K562 treated with DMSO at 1 percent for 12 hours (cell line): ENCODE data around the gene KRT27. TPM values are rescaled to one million over a fixed set of nuclear protein-coding genes. Genes with fewer than 3 reads are reported as not detected.

Experiments
- total RNA-seq: library from RNA; unstranded; fragments of 300-600 nt; gene quantifications from 2 replicates; pipeline ENCODE4 v1.2.3, GENCODE V29; 2022; ENCODE audit not compliant: insufficient read depth

KRT27 gene, protein sequence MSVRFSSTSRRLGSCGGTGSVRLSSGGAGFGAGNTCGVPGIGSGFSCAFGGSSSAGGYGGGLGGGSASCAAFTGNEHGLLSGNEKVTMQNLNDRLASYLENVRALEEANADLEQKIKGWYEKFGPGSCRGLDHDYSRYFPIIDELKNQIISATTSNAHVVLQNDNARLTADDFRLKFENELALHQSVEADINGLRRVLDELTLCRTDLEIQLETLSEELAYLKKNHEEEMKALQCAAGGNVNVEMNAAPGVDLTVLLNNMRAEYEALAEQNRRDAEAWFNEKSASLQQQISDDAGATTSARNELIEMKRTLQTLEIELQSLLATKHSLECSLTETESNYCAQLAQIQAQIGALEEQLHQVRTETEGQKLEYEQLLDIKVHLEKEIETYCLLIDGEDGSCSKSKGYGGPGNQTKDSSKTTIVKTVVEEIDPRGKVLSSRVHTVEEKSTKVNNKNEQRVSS
- total RNA-seq: not detected in 2 replicates

DNA sequence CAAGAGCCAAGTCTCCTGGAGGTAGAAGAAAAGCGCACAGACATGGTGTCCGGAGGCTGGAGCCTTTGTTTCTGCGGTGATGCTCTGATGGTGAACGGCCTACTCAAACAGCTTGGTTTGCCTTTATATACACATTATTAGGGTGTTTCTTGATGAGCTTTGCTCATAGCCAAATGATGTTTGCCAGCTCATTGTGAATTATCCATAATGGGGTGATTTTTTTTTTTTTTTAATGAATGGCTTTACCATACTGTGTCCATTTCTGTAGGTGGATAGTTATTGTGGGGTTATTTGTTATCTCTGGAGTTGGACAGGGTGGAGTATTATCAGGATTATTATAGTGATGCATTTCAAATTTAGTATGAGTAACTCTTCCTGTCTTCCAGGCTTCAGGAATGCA lies at the start of gene KRT27:
KRT27 (minus strand) TSS at position 101 of the 400 bp plus-strand sequence; CDS start at position 44, 57 bp downstream.

DNA sequence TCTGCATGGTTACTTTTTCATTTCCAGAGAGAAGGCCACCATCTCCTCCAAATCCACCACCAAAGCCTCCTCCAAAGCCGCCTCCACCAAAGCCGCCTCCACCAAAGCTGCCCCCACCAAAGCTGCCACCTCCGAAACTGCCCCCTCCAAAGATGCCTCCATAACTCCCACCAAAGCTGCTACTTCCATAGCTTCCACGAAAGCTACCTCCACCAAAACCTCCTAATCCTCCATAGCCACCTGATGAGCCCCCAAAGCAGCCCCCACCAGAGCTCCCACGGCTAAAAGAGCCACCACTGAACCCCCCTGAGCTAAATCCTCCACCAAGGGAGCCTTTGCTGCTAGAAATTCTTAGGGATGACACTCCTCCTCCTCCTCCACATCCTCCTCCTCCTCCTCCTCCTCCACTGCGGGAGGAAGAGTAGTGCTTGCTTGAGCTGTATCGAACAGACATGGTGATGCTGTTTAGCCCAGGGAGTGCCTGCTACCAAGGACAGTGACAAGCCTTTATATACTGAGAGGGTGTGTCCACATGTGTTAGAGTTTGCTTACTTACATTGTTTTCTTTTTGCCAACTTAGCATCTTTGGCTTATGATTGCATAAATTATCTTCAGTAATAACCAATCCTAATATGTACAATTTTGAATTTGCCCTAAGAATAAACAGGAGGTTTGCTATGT lies 39.9 kb upstream of the KRT27 start, which contains the start of gene KRT10:
KRT10 (minus strand) TSS at position 483 of the 681 bp plus-strand sequence; CDS start at position 454, 29 bp downstream.

DNA sequence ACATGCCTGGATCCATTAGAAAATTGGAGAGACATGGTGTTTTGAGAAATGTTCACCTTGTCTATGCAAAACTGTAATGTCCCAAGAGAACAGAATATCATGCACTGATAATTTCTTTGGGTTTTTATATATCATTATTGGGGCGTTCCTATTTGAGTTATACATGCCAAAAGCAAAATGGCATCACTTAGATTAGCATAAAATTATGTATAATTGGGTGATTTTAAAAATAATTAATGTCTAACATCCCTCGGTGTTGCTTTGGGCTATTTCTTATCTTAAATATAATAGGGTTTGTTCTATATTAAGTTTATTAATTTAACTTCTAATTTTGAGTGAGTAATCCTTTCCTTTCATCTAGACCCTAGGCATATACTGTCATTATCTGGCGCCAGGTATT lies 17.5 kb upstream of the KRT27 start, which contains the start of gene KRT28:
KRT28 (minus strand) TSS at position 101 of the 400 bp plus-strand sequence; CDS start at position 35, 66 bp downstream.

DNA sequence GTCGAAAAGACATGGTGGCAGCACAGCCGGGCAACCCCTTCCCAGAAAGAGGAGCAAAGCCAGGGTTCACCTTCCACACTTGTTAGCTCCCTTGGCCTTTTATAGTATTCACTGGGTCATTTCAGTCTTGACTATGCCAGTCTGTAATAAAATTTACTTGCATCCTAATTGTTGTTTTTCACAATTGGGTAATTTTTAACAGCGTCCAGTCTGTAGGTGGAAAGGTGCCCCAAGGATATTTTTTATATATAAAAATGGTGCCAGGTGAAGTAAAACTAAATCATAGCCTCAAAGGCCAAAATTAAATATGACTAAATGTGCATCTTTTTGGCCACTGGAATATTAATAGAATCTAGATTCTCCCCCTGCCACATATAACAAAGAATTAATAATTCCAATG lies 10.2 kb downstream of the KRT27 start, which contains the start of gene KRT26:
KRT26 (minus strand) TSS at position 101 of the 400 bp plus-strand sequence; CDS start at position 13, 88 bp downstream.

DNA sequence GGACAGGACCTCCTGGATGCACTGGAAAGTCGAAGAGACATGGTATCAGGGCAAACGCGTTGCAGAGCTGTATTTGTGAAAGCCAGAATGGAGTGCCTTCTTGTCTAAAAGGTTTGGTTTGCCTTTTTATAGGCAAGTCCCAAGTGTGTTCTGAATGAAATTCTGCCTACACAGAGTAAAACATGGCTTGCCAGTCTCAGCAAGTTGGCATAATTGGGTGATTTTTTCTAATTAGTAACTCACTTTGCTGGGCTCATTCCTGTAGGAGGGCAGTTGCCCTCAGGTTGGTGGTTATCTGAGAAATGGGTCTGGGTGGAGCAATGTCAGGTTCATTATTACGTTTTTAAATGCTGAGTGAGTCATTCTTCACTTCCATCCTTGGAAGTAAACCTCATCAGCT lies 27.1 kb downstream of the KRT27 start, which contains the start of gene KRT25:
KRT25 (minus strand) TSS at position 101 of the 400 bp plus-strand sequence; CDS start at position 41, 60 bp downstream.

Other genes with a start within 250 kb of the KRT27 start
- 0.89 and 1.3 TPM in 2 replicates for gene CCR7, start 217.1 kb downstream of the KRT27 start, total RNA-seq
- gene SMARCE1, start 134.7 kb downstream of the KRT27 start, total RNA-seq: 40.3 and 83.8 TPM in 2 replicates
- not detected in 2 replicates for gene KRT222, start 117.4 kb downstream of the KRT27 start, total RNA-seq
- gene KRT24, start 78.8 kb downstream of the KRT27 start, total RNA-seq: not detected in 2 replicates
- not detected in 2 replicates for gene KRT25, start 27.2 kb downstream of the KRT27 start, total RNA-seq
- not detected in 2 replicates for gene KRT26, start 10.3 kb downstream of the KRT27 start, total RNA-seq
- gene KRT28, start 17.4 kb upstream of the KRT27 start, total RNA-seq: not detected in 2 replicates
- gene KRT10, start 40.1 kb upstream of the KRT27 start, total RNA-seq: 75.7 and 82.5 TPM in 2 replicates
- gene KRT12, start 84.7 kb upstream of the KRT27 start, total RNA-seq: 4.0 and 9.9 TPM in 2 replicates
- not detected in 2 replicates for gene KRT20, start 102.7 kb upstream of the KRT27 start, total RNA-seq
- not detected in 2 replicates for gene KRT23, start 155.1 kb upstream of the KRT27 start, total RNA-seq
- gene KRT39, start 184.4 kb upstream of the KRT27 start, total RNA-seq: not detected in 2 replicates
- not detected in 2 replicates for gene KRT40, start 201.8 kb upstream of the KRT27 start, total RNA-seq
- gene KRTAP3-3, start 211.6 kb upstream of the KRT27 start, total RNA-seq: not detected in 2 replicates
- not detected in 2 replicates for gene KRTAP3-2, start 217.4 kb upstream of the KRT27 start, total RNA-seq
- not detected in 2 replicates for gene KRTAP3-1, start 226.6 kb upstream of the KRT27 start, total RNA-seq
- not detected in 2 replicates for gene KRTAP1-5, start 244.7 kb upstream of the KRT27 start, total RNA-seq
- gene KRTAP1-4, start 247.6 kb upstream of the KRT27 start, total RNA-seq: not detected in 2 replicates